ENCODE measurements around the gene SLC8B1.
A peak's percentile ranks its signal among the peaks of the same experiment; 100 is the strongest.

SLC8B1 gene

DNA sequence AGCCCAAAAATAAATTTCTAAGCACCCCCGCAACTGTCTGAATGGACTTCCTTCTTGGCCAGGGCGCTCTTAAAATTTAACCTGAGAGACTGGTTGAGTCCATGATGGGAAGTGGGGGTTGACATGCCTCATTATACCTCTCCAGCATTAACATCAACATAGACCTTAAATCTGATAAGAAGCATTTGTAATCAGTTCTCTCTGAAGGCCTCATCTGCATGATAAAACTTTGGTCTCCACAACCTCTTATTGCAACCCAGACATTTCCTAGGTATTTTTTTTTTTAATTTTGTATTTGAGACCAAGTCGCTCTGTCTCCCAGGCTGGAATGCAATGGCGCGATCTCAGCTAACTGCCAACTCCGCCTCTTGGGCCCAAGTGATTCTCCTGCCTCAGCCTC lies 10.4 kb upstream of the SLC8B1 start:
- no peak overlapping the region for H3K4me3 ChIP-seq (ENCODE audit: control insufficient read depth, low read depth, low read length)
- DNase-seq (ENCODE audit: low read depth): no peak
- TF ChIP-seq, protein P1, sequence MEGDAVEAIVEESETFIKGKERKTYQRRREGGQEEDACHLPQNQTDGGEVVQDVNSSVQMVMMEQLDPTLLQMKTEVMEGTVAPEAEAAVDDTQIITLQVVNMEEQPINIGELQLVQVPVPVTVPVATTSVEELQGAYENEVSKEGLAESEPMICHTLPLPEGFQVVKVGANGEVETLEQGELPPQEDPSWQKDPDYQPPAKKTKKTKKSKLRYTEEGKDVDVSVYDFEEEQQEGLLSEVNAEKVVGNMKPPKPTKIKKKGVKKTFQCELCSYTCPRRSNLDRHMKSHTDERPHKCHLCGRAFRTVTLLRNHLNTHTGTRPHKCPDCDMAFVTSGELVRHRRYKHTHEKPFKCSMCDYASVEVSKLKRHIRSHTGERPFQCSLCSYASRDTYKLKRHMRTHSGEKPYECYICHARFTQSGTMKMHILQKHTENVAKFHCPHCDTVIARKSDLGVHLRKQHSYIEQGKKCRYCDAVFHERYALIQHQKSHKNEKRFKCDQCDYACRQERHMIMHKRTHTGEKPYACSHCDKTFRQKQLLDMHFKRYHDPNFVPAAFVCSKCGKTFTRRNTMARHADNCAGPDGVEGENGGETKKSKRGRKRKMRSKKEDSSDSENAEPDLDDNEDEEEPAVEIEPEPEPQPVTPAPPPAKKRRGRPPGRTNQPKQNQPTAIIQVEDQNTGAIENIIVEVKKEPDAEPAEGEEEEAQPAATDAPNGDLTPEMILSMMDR (conservative IDR thresholded peaks at IDR 0.05; ENCODE audit: control insufficient read depth, insufficient read depth, low read depth, low read length): no peak

DNA sequence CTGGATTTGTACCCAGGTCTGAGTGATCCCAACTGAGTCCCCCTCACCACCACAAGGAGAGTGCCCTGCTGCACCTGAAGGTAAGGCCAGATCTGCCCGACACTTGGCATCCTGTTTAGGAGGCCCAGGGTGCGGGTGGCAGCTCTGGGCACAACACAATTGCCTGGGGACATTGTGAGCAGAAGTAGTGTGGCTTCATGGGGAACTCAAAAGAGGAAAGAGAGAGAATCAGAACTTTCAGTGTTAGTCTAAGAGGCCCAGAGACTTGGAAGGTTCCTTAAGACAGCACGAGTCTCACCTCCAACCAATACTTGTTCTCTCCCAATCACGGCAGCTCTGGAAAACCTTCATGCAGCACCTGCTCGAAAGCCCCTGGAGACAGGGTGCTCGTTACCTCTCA lies 6.6 kb upstream of the SLC8B1 start:
- DNase-seq (ENCODE audit: low read depth): no peak
- no peak overlapping the region for H3K4me3 ChIP-seq (ENCODE audit: control insufficient read depth, low read depth, low read length)
- TF ChIP-seq, protein P1 (conservative IDR thresholded peaks at IDR 0.05; ENCODE audit: control insufficient read depth, insufficient read depth, low read depth, low read length): no peak

DNA sequence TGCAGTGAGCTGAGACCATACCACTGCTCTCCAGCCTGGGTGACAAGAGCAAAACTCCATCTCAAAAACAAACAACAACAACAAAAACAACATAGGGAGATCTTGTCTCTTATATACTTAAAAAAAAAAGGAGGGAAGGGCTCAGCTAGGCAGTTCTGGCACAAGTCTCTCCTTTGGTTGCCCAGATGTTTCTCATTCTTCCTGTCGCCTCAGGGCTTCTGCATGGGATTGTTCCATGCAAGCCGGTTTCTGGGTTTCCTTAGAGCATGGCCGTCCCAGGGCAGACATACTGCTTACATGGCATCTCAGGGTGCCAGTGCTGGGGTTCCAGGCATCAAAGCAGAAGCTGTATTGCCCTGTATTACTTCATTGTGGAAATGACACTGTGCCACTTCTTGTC lies 5.2 kb upstream of the SLC8B1 start:
- DNase-seq (ENCODE audit: low read depth): no peak
- TF ChIP-seq, protein P1 (conservative IDR thresholded peaks at IDR 0.05; ENCODE audit: control insufficient read depth, insufficient read depth, low read depth, low read length): no peak
- no peak overlapping the region for H3K4me3 ChIP-seq (ENCODE audit: control insufficient read depth, low read depth, low read length)

DNA sequence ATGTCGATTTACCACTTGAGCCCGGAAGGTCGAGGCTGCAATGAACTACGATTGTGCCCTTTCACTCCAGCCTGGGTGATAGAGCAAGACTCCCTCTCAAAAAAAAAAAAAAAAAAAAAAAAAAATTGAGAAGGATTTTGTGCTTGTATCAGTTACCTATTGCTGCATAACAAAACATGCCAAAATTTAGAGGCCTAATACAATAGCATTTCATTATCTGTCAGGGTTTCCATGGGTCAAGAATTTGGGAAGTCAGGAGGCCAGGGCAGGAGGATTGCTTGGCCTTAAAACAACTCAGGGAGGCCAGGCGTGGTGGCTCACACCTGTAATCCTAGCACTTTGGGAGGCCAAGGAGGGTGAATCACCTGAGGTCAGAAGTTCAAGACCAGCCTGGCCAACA lies 4.6 kb upstream of the SLC8B1 start:
- no peak overlapping the region for H3K4me3 ChIP-seq (ENCODE audit: control insufficient read depth, low read depth, low read length)
- TF ChIP-seq, protein P1 (conservative IDR thresholded peaks at IDR 0.05; ENCODE audit: control insufficient read depth, insufficient read depth, low read depth, low read length): no peak
- DNase-seq (ENCODE audit: low read depth): no peak

DNA sequence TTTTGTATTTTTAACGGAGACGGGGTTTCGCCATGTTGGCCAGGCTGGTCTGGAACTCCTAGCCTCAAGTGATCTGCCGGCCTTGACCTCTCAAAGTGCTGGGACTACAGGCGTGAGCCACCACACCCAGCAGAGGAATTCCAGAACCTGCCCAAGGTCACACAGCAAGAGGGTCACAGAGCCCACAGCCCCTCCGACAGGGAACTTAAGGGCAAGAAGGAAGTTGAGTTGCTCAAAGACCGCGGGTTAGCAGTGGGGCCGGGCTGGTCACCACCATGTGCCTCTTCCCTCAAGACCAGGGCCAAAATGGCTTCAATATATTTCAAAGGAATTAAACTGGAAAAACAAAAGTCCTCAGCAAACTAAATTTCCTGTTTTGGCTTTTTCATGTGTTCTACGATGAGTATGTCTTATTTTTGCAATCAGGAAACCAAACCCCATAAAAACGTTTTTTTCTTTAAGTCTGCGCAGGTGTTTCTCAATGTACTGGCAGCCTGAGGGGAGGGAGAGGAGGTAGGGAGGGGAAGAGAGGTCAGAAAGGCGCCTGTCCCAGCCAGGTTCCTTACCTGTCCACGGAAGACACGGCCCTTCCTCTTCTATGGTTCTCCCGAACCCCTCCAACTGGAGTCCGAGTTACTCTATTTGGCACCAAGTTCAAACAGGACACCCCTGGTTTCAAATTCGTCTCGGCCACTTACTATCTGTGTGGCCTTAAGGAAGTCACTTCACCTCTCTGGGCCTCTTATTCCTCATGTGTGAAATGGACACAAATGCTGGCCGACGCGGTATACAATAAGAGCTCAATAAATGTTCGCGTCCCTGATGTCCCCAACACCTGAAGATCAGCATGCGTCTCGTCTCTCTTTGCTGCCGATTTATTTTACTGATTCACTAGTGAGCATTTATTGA lies 778 bp downstream of the SLC8B1 start:
- peak overlapping the region; percentile 56 for H3K4me3 ChIP-seq (ENCODE audit: control insufficient read depth, low read depth, low read length)
- TF ChIP-seq, protein P1 (conservative IDR thresholded peaks at IDR 0.05; ENCODE audit: control insufficient read depth, insufficient read depth, low read depth, low read length): no peak
- no peak for DNase-seq (ENCODE audit: low read depth)

DNA sequence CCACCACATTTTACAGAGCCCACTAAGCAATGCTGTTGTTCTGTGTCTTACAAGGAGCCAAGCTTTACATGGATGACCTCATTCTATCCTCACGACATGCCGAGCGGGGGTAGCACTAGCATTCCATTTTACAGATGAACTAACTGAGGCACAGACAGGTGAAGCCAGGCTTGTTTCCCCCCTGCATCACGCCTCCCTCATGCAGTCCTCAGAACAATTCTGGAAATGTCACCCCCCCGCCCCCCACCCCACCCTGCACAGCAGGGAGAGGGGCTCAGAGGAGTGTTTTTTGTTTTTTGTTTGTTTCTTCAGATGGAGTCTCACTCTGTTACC lies 1.5 kb downstream of the SLC8B1 start:
- DNase-seq (ENCODE audit: low read depth): no peak
- TF ChIP-seq, protein P1 (conservative IDR thresholded peaks at IDR 0.05; ENCODE audit: control insufficient read depth, insufficient read depth, low read depth, low read length): no peak
- no peak overlapping the region for H3K4me3 ChIP-seq (ENCODE audit: control insufficient read depth, low read depth, low read length)
